Hematopoietic multipotent progenitor cell treated with erythropoietin and hydrocortisone succinate and interleukin-3 and kit ligand, for 15 days (in vitro differentiated cells): Measurements from ENCODE around the gene VMO1.
A peak's percentile ranks its signal among the peaks of the same experiment; 100 is the strongest.

Source experiments
- DNase-seq: peaks from one replicate; pipeline ENCODE4 v3.0.0-alpha.2; 2015; ENCODE audit warnings: low spot score

Gene VMO1

DNA sequence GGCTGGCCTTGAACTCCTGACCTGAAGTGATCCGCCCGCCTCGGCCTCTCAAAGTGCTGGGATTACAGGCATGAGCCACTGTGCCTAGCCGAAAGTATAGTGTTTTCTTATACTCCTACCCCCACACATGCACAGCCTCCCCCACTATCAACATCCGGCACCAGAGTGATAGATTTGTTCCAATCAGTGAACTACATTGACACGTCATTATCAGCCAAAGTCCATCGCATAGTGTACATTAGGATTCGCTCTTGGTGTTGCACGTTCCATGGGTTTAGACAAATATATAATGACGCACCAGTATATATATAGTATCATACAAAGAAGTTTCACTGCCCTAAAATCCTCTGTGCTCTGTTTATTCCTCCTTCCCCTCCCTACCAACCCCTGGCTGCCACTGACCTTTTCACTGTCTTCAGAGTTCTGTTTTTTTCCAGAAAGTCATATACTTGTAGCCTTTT lies 26.4 kb downstream of the VMO1 start:
- no peak for DNase-seq

DNA sequence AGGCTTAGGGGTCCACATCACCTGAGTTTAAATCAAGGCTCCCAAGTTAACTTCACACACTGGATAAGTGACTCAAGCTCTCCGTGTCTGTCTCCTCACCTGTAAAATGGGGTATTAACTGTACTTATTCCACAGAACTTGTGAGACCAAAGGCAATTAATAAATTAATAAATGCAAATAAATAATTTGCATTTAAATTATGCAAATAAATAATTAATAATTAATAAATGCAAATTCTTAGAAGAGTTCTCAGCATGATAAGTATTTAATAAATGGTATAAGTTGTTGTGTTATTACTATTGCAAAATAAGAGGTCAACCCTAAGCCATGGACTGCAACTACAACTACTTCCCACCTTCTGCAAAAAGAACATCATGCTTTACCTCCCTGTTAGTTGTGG lies 32.8 kb downstream of the VMO1 start:
- no peak for DNase-seq

DNA sequence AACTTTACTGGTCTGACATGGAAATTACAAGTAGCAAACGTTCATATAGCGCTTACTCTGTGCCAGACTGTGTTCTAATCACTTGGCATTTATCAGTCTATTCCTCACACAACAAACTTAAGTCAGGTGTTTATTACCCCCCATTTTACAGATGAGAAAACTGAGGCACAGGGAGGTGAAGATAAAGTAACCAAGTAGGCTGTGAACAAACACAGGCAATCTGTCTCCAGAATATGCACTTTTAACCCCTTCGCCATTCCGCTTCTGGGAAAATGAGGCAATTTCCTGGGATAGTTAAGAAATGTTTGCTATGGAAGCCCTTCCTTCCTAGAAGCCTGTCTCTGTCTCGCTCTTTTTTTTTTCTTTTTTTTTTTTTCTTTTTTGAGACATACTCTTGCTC lies 34.2 kb downstream of the VMO1 start:
- no peak for DNase-seq

DNA sequence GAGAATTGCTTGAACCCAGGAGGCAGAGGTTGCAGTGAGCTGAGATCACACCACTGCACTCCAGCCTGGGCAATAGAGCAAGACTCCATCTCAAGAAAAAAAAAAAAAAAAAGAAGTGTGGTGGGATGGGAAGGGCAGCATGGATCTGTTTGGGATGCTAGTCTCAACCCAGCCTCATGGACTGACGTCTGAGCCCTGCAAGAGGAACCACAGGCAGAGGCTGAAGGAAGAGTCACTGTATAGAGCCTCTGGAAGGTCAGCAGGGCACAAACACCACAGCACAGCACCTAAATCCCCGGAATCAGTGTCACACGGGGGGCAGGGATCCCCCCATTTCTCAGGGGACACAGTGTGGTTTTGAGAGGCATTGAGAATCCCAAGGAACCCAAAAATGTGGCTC lies 35.6 kb downstream of the VMO1 start:
- DNase-seq: no peak

DNA sequence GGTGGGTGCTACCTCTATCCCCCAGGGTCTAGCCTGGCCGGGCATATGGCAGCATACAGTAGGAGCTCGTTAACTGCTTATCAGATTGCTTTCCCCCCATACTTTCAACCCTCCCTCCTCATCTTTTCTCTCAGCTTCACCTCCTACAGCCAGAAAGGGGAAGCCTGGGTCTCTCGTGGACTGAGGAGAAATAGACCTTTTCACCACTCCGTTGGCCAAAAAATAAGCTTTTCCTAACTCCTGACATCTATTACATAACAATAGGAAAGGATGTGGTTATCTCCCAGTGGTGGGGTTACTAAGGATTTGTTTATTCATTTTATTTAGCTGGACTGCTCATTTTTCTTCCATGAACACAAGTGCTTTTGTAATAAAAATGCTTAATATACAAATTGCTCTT lies 37.5 kb downstream of the VMO1 start:
- DNase-seq: no peak

DNA sequence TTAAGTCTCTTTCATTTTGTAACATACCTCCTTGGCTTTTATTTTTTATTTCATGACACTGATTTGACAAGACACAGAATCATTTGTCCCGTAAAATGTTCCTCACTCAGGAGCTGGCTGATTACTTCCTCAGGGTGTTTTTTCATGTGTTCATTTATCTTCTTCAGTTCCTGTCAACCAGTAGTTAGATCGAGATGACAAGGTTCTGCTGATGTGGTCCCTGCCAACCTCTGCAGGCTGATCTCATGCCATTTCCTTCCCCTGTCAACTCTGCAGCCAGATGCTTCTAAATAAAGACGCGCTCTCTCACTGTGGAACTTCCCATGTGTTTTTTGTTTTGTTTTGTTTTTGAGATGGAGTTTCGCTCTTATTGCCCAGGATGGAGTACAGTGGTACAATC lies 38.3 kb downstream of the VMO1 start:
- DNase-seq: no peak

DNA sequence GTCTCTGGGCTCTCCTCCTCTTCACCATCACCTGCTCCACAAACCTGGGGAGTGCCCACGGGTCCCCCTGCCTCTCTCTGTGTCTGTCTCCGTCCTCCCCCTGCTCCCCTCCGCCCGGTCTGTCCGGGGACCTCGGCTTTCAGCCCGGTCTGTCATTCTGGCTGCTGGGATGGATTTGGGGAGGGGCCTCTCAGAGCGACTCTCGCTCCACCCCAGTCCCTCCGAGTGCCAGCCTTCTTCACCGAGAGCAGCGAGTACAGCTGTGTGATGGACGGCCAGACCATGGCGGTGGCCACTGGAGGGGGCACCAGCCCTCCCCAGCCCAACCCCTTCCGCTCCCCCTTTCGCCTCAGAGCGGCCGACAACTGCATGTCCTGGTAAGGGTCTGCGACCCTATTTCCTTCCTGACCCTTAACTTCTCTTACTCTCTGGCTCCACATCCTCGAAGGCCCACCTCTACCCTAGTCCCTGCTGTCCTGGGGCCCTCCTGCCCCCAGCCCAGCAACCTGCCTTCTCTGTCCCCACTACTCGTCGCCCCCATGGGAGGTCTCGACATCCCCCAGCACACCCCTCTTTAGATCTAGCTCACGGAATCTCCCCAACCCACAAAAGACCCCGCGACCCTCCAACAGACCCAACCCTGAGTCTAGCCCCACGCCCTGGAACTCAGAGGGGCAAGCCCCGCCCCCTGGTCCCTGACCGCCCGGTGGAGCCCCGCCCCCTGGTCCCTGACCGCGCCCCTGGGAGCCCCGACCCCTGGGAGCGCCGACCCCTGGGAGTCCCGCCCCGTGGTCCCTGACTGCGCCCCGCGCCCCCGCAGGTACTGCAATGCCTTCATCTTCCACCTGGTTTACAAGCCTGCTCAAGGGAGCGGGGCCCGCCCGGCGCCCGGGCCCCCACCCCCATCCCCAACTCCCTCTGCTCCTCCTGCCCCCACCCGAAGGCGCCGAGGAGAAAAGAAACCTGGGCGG lies 40.9 kb downstream of the VMO1 start:
- DNase-seq: no peak

DNA sequence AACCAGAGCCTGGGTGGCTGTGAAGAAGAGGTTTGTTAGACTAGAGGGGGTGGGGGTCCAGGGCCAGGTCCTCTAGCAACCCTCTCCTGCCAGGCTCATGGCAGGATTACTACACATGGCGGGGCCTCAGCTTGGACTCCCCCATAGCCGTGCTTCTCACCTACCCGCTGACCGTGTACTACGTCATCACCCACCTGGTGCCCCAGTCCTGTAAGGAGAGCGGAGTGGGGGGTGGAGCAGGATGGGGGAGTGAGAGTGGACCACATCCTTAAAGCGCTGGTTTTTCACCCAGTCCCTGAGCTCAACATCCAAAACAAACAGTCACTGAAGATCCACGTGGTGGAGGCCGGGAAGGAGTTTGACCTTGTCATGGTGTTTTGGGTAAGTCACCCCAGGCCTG lies 42.3 kb downstream of the VMO1 start:
- no peak for DNase-seq

DNA sequence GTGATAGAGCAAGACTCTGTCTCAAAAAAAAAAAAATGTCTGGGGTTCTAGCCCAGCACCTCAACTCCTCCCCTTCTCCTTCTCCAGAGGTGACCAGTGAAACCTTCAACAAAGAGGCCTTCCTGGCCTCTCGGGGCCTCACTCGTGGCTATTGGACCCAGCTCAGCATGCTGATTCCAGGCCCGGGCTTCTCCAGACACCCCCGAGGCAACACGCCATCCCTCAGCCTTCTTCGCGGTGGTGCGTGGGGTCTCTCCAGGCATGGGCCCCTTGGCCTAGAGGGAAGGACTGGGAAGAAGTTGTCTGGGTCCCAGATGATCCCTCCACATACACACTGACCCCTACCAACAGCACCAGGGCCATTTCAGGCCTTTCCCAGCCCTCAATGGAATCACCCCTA lies 42.9 kb downstream of the VMO1 start:
- no peak for DNase-seq

DNA sequence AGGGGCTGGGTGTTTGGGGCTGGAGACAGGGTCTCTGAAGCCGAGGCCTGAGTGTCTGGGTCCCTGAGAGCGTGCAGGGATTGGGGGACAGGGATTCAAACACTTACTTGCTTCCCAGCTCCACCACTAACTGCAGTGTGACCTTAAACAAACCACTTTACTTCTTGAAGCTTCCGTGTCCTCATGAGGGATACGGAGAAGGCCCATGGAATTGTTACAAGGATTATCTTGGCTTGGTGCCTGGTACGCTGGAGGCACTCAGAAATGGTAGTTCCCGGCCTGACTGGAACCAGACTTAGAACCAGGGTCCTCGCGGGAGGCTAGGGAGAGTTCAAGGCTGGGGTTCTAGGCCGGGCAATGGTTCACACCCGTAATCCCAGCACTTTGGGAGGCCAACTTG lies 43.5 kb downstream of the VMO1 start:
- no peak for DNase-seq

DNA sequence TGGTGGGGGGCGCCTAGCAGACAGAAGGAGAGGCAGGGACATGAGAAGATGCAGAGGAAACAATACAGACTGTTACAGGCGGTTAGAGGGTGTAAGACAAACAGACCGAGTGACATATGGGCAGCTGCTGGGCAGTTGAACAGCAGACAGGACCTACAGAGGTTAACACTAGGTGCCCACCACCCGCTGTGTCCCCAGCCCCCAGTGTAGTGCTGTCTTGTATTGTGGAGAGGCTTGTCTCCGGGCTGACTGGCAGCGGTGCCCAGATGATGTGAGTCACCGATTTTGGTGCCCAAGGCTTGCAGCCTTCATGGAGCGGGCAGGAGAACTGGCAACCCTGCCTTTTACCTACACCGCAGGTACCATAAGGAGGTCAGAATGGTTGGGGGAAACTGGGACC lies 44.0 kb downstream of the VMO1 start:
- no peak for DNase-seq

DNA sequence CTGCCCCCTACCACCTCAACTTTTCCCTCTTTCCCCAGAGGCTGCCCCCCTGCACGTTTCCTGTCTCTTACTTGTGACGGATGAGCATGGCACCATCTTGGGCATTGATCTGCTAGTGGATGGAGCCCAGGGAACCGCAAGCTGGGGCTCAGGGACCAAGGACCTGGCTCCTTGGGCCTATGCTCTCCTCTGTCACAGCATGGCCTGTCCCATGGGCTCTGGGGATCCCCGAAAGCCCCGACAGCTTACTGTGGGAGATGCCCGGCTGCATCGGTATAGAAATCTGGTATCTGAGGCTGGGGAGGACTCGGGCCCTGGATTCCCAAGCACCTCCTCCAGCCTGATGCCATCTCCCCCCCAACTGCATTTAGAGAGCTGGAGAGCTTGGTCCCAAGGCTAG lies 44.6 kb downstream of the VMO1 start:
- DNase-seq: no peak

DNA sequence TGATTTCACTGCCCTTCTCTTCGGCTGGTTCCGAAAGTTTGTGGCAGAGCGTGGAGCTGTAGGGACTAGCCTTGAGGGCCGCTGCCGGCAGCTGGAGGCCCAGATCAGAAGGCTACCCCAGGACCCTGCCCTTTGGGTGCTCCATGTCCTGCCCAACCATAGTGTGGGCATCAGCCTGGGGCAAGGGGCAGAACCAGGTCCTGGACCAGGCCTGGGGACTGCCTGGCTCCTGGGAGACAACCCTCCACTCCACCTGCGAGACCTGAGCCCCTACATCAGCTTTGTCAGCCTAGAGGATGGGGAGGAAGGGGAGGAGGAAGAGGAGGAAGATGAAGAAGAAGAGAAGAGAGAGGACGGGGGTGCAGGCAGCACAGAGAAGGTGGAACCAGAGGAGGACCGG lies 45.6 kb downstream of the VMO1 start:
- DNase-seq: no peak

DNA sequence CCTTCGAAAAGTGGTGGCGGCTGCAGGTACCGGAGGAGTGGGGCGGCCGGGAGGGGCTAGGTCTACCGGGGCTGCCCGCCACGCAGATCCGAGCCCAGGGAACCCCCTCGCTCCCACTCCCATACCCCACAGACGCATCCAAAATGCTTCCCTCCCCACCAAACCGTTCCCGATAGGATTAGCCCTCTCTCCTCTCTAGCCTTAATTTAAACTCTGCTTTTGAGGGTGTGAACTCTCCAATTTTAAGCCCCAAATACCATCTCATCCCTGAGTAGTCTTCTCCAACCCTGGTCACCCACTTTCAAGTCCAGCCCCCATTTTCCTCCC lies 46.2 kb downstream of the VMO1 start:
- DNase-seq: no peak

DNA sequence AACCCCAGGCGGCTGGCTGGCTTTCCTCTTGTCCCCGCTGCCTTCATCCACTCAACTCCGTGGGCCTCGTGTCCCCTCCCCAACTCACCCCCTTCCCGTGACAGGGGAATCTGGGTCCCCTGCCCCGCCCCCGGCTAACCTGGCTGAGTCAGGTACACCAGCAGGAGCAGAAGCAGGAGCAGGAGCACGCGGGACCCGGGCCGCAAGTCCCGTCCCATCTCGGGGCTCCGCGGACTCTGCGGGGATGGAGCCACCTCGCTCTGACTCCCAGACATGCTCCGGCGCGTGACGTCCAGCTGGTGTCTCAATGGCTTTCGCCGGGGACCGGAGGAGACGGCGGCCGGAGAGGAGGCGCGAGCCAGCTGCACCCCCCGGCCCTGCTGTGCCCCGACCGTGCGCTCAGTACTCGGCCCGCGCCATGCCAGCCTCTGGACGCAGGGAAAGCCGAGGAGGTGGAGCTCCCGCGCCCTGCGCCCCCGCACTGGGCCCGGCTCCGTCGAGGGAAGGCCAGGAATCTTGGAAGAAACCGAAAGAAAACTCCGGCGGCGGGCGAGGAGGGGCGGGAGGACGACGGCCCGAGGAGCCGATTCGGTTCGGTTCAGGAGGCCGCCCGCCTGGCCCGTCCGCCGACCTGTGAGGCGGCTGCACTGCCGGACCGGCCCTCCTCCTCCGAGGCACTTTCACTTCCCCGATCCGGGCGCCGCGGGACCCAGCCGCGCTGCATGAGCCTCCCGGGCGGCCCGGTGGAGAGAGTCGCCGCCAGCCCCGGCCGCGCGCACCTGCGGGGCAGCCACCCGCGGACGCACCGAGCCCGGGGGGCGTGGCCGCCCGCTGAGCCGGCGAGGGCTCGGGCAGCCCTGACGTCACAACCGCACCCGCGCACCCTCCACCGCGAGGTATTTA lies 46.8 kb downstream of the VMO1 start, which contains the start of the genes CXCL16 and ZMYND15:
Gene CXCL16, minus strand, starts transcription at position 807 of the 903 bp plus-strand sequence. Its CDS starts 589 bp downstream, at position 218.
Gene ZMYND15, plus strand, starts transcription at position 712 of the 903 bp plus-strand sequence. CDS start 716 bp downstream, outside the sequence.
- DNase-seq: peak; percentile 57

DNA sequence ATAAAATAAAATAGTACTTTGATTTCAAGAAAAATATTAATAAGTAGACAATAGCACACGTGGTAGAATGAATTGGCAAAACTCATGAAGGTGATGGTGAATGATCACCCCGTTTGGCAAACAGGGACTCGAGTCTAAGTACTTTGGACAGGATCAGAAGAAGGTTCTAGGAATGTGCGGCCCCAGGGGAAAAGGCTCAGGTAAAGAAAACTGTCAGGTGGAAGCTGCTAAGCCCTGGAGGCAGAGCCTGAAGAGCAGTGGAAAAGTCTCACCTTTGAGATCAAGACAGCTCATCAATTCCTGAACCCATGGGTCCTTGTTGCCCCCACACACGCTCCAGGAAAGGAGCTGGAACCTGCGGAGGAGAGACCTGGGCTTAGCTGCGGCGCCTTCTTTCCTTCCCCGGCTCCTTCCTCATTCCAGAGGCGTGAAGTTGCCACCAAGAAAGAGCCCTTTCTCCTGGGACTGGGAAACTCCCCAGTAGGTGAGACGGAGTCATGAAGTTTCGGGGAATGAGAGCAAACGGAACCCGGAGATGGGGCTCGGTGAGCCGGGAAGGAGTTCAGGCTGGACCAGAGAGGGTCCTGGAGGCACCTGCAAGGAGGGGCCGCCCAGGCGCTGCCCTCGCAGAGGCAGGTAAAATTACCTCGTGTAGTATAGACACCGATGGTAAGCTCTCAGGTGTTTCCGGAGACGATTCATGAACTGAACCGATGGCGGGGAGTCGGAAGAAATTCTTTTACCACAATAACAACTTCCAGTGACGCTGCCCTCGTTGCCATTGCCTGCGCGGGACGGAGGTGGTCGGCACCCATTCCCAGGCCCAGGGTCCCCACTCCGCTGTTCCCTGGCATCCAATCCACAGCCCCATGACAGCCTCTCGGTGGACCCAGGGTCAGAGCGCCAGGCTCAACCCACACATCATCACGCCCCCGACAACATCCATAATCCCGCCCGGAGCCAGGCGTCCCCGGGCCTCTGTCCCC lies 47.7 kb downstream of the VMO1 start:
- no peak for DNase-seq

DNA sequence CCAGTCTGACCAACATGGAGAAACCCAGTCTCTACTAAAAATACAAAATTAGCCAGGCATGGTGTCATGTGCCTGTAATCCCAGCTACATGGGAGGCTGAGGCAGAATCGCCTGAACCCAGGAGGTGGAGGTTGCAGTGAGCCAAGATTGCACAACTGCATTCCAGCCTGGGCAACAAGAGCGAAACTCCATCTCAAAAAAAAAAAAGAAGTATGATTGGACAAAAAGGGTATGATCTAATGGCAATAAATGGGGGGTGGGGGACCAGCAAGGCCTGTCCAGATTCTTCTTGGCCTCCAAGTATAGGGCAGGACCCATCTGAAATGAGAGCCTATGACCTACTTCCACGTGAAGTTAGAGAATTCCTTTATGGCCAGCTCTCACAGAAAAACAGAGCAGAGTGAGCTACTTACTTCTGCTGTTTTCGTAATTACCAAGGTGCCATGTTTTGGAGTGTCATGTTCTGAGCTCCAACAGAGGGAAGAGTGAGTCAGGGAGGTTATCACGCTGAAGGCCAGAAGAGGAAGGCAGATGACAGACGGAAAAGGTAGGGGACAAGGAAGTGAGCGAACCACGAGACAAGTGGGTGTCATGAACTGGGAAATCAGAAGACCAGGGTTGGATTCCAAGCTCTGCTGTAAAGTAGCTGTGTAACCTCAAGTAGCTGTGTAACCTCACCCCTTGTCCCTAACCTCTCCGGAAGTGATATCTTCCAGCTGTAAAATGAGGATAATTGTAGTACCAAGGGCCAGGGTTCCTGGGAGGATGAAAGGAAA lies 50.1 kb downstream of the VMO1 start:
- DNase-seq: no peak
